Peyer's patch (tissue), 4 donors: ENCODE measurements around the gene LMO1.

Experiments
- CTCF ChIP-seq, 6 experiments: fragments of 450-650 bp in 4 of 6; fragments of 200-600 bp in 2 of 6; sonication (generic) in 1 of 6; IDR thresholded peaks; one replicate each; pipeline ENCODE4 v1.5.1; 2017 to 2019; ENCODE audit warnings: antibody characterized with exemption in 6 of 6, mild to moderate bottlenecking in 3 of 6, moderate library complexity in 1 of 6
- POLR2A ChIP-seq, 2 donors: fragments of 450-650 bp; IDR thresholded peaks; one replicate each; pipeline ENCODE4 v1.5.1; 2017; ENCODE audit warnings: antibody characterized with exemption in 2 of 2, mild to moderate bottlenecking in 2 of 2, moderate library complexity in 2 of 2

GRCh38 chr11:8205566-8205965 is 58.1 kb downstream of the LMO1 start:
- no peak for TF ChIP-seq POLR2A (IDR thresholded peaks at IDR 0.05)
- TF ChIP-seq CTCF (IDR thresholded peaks at IDR 0.05): no peak
